ENCODE measurements around the gene MTX1.
"Not testable (repeated sequence)": the region's sequence is repeated elsewhere in the genome, so short reads cannot be mapped to it uniquely, and the experiment has no call there.

- not testable (repeated sequence) for TF ChIP-seq CTCF, POLR2A (IDR thresholded peaks at IDR 0.05)
These were observed 16.9 kb downstream of the MTX1 start for GRCh38 chr1:155225404-155225759.

Measured in Peyer's patch (tissue), 4 donors.